CD8-positive, alpha-beta memory T cell (primary cell): ENCODE measurements around the gene HNRNPUL2. TPM values are rescaled to one million over a fixed set of nuclear protein-coding genes. Genes with fewer than 3 reads are reported as not detected.

ENCODE experiments used
- CTCF ChIA-PET: fragments of 350-600 bp; sonication (Branson Sonifier 250); formaldehyde crosslinking; loops from one replicate; lab custom pipeline; 2021; ENCODE audit warnings: antibody characterized with exemption; lab: Charles Lee
- POLR2A ChIA-PET: fragments of 350-600 bp; sonication (Branson Sonifier 250); formaldehyde crosslinking; loops from one replicate; lab custom pipeline; 2021; ENCODE audit warnings: antibody characterized with exemption; lab: Charles Lee
- DNase-seq, 5 donors: peaks; one replicate each; pipeline versions ENCODE4 v3.0.0 to v3.0.0-alpha.2; 2020 to 2022; ENCODE audit warnings: mixed read lengths in 1 of 5
- H3K27ac ChIP-seq: one replicate; pipeline ENCODE4 v1.7.0; 2013; ENCODE audit warnings: low read depth, mild to moderate bottlenecking, low read length, moderate library complexity
- H3K27me3 ChIP-seq: 2 replicates; pipeline ENCODE4 v1.7.0; 2013; ENCODE audit warnings: low read length, mild to moderate bottlenecking; ENCODE audit not compliant: insufficient read depth, poor library complexity, severe bottlenecking
- H3K36me3 ChIP-seq: 2 replicates; pipeline ENCODE4 v1.7.0; 2013; ENCODE audit warnings: mild to moderate bottlenecking, low read length, moderate library complexity; ENCODE audit not compliant: insufficient read depth
- H3K4me1 ChIP-seq: 2 replicates; pipeline ENCODE4 v1.7.0; 2013; ENCODE audit warnings: mild to moderate bottlenecking, low read length, moderate library complexity; ENCODE audit not compliant: insufficient read depth
- H3K4me3 ChIP-seq: 2 replicates; pipeline ENCODE4 v1.7.0; 2013; ENCODE audit warnings: mild to moderate bottlenecking, low read length
- H3K9me3 ChIP-seq: 2 replicates; pipeline ENCODE4 v1.7.0; 2013; ENCODE audit warnings: mild to moderate bottlenecking, low read length
- H3K27ac Mint-ChIP-seq, 8 donors: one replicate each; pipeline ENCODE4 v1.8.0; 2020 to 2021; ENCODE audit warnings: mixed read lengths in 8 of 8, mild to moderate bottlenecking in 6 of 8, inconsistent platforms in 3 of 8, moderate library complexity in 3 of 8
- H3K27me3 Mint-ChIP-seq, 2 donors: one replicate each; pipeline ENCODE4 v1.8.0; 2020 to 2021; ENCODE audit warnings: mixed read lengths in 2 of 2, mild to moderate bottlenecking in 1 of 2, moderate library complexity in 1 of 2
- H3K36me3 Mint-ChIP-seq, 3 donors: one replicate each; pipeline ENCODE4 v1.8.0; 2020 to 2021; ENCODE audit warnings: mixed read lengths in 3 of 3, inconsistent platforms in 1 of 3, mild to moderate bottlenecking in 1 of 3
- H3K4me1 Mint-ChIP-seq, 3 donors: one replicate each; pipeline ENCODE4 v1.8.0; 2020 to 2021; ENCODE audit warnings: mixed read lengths in 3 of 3, inconsistent platforms in 1 of 3, mild to moderate bottlenecking in 1 of 3
- H3K4me3 Mint-ChIP-seq, 7 donors: one replicate each; pipeline ENCODE4 v1.8.0; 2020 to 2021; ENCODE audit warnings: mixed read lengths in 7 of 7, mild to moderate bottlenecking in 6 of 7, moderate library complexity in 4 of 7, inconsistent platforms in 2 of 7
- H3K9me3 Mint-ChIP-seq, 5 donors: one replicate each; pipeline ENCODE4 v1.8.0; 2020 to 2022; ENCODE audit warnings: mixed read lengths in 5 of 5, mild to moderate bottlenecking in 3 of 5, moderate library complexity in 2 of 5, inconsistent platforms in 1 of 5
- polyA plus RNA-seq: library from polyadenylated mRNA; unstranded; fragments of 300-500 nt; fragmentation: Illumina TruSeq; gene quantifications from one replicate; pipeline ENCODE4 v1.2.3, GENCODE V29; 2021
- total RNA-seq, 2 experiments: library from RNA; stranded (reverse); gene quantifications; one replicate each; pipeline ENCODE4 v1.2.3, GENCODE V29; 2021

The HNRNPUL2 gene
- total and polyA plus RNA-seq, 3 experiments from 2014 or later, result 3.3 to 64.3 (median 58.7) TPM

- POLR2A ChIA-PET, result no interaction called here
- Mint-ChIP-seq H3K27ac (no peak overlapping the region), H3K4me1 (peaks cover 16 to 25% (median 24%) of the 10 kb centered on the region in 3 donors), H3K4me3 (no peak overlapping the region), H3K9me3 (no peaks in the 10 kb centered on the region), H3K36me3 (peaks cover 0 to 15% (median 0%) of the 10 kb centered on the region in 3 donors), H3K27me3 (peaks cover 0 to 4% of the 10 kb centered on the region in 2 donors)
- CTCF ChIA-PET, result interaction anchor here (0.8 kb wide), 1 partner anchor 12 kb away, joined by 3 read pairs; no protein-coding TSS in a partner anchor
- Histone ChIP-seq H3K27ac (no peak overlapping the region), H3K27me3 (no peaks in the 10 kb centered on the region), H3K4me1 (peaks cover 16% of the 10 kb centered on the region), H3K4me3 (no peak overlapping the region), H3K9me3 (no peaks in the 10 kb centered on the region), H3K36me3 (no peaks in the 10 kb centered on the region)
- DNase-seq, result no peak
These were observed 44.7 kb downstream of the HNRNPUL2 start for GRCh38 chr11:62682518-62682917.

DNA sequence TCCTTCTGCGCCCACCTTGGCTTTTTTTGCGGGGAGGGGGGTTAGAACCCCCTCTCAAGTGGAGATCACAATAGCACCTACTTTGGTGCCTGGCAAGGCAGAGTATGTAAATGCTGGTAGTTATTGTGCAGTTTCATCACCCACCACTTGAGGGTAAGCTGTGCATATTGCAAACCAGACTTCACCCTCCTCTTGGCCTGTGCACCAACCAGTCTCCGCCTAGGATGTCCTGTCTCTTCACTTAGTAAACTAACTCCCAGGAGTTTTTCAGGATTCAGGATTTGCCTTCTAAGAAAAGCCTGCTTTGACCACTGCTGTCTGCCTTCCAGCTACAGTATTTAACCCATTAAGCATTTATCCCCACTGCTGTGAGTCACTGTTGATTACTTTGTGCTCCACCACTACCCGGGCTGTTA lies 46.4 kb downstream of the HNRNPUL2 start:
- Histone ChIP-seq H3K9me3 (no peaks in the 10 kb centered on the region), H3K27me3 (no peaks in the 10 kb centered on the region), H3K27ac (no peak overlapping the region), H3K4me3 (no peak overlapping the region), H3K4me1 (peaks cover 19% of the 10 kb centered on the region), H3K36me3 (peaks cover 9% of the 10 kb centered on the region)
- Mint-ChIP-seq H3K4me1 (peaks cover 24 to 35% (median 32%) of the 10 kb centered on the region in 3 donors), H3K9me3 (no peaks in the 10 kb centered on the region), H3K27ac (peak overlapping the region in 7 of 8 donors; percentile 36 to 97 (median 82)), H3K36me3 (peaks cover 0 to 31% (median 0%) of the 10 kb centered on the region in 3 donors), H3K27me3 (no peaks in the 10 kb centered on the region), H3K4me3 (peak overlapping the region in 5 of 7 donors; percentile 44 to 91 (median 62))
- CTCF ChIA-PET, result interaction anchor here (0.7 to 3.2 kb wide), 10 partner anchors 9 to 200 kb away, joined by 3 to 22 read pairs (median 4); partner anchors contain the start of genes B3GAT3, HNRNPUL2, LBHD1 and SLC3A2
- DNase-seq, result peak in 3 of 5 donors; percentile 4 to 47 (median 33)
- POLR2A ChIA-PET, result interaction anchor here (0.6 to 1.3 kb wide), 3 partner anchors 15 to 251 kb away, joined by 3 to 6 read pairs (median 4); partner anchors contain the start of gene CSKMT

DNA sequence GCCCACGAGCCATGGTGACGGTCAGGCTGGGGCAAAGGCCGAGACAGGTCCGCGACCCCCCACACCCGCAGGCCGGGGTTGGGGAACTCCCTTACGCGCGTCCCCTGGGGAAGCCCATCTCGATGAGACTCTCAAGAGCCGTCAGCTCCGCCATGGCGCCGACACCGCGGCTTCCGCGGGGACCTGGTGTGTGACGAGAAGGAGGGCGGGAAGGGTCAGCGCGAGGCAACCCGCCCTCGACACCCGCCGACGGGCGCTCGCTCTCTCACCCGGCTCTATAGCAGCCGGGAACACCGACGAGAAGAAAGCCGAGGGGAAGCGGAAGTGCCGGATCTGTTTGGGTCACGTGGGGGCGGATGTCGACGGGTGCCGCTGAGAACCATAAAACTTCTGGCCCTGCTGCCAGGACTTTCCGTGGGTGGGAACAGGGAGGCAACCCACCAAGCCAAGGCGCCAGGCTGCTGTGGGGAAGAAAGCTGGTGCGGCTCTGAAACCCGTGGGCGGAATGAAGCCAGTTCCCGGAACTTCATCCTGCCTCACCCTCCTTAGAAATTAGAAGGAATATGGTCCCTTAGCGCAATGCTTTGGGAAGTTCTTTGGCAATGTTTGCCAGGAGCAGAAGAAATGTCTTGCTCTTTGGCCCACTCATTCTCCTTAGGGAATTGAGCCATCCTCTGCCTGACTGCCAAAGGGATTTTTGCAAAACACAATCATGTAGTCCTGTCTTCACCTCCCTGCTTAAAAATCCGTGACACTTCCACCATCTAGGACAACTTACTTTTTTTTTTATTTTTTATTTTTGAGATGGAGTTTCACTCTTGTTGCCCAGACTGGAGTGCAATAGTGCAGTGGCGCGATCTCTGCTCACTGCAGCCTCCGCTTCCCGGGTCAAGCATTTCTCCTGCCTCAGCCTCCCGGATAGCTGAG lies 48.2 kb downstream of the HNRNPUL2 start, which contains the start of gene UBXN1:
Gene UBXN1 (minus strand): TSS at position 304 of the 927 bp plus-strand sequence. CDS start 150 bp downstream, at position 154.
- H3K4me1 ChIP-seq, result peaks cover 19% of the 10 kb centered on the region
- H3K27me3 ChIP-seq, result no peaks in the 10 kb centered on the region
- ChIA-PET POLR2A (interaction anchor here (0.6 to 1.2 kb wide), 5 partner anchors 14 to 117 kb away, joined by 3 to 5 read pairs (median 3); partner anchors contain the start of genes C11orf98, CSKMT and INTS5), CTCF (interaction anchor here (0.8 to 3.2 kb wide), 9 partner anchors 8 to 186 kb away, joined by 3 to 22 read pairs (median 3); partner anchors contain the start of genes C11orf98, CSKMT and HNRNPUL2)
- Mint-ChIP-seq H3K27me3 (no peaks in the 10 kb centered on the region), H3K9me3 (no peaks in the 10 kb centered on the region), H3K4me1 (peaks cover 26 to 38% (median 37%) of the 10 kb centered on the region in 3 donors), H3K27ac (peak within 1 kb of the TSS; percentile 89 to 99 (median 95)), H3K4me3 (peak within 1 kb of the TSS; percentile 80 to 96 (median 90)), H3K36me3 (peaks cover 0 to 39% (median 2%) of the 10 kb centered on the region in 3 donors)
- peak; percentile 75 to 87 (median 81) for DNase-seq
- peak within 1 kb of the TSS; percentile 86 for H3K27ac ChIP-seq
- no peaks in the 10 kb centered on the region for H3K9me3 ChIP-seq
- peaks cover 9% of the 10 kb centered on the region for H3K36me3 ChIP-seq
- peak within 1 kb of the TSS; percentile 97 for H3K4me3 ChIP-seq

- no peak for DNase-seq
- Histone ChIP-seq H3K4me1 (peaks cover 21% of the 10 kb centered on the region), H3K36me3 (peaks cover 9% of the 10 kb centered on the region), H3K9me3 (no peaks in the 10 kb centered on the region), H3K27me3 (no peaks in the 10 kb centered on the region), H3K4me3 (peak overlapping the region; percentile 97), H3K27ac (peak overlapping the region; percentile 86)
- Mint-ChIP-seq H3K27ac (peak overlapping the region; percentile 89 to 99 (median 95)), H3K27me3 (no peaks in the 10 kb centered on the region), H3K4me1 (peaks cover 26 to 38% (median 38%) of the 10 kb centered on the region in 3 donors), H3K9me3 (no peaks in the 10 kb centered on the region), H3K36me3 (peaks cover 0 to 43% (median 2%) of the 10 kb centered on the region in 3 donors), H3K4me3 (peak overlapping the region; percentile 80 to 96 (median 90))
- ChIA-PET CTCF (interaction anchor here (1.0 to 1.7 kb wide), 2 partner anchors 24 to 85 kb away, joined by 3 to 4 read pairs; no protein-coding TSS in a partner anchor), POLR2A (interaction anchor here (0.8 to 1.2 kb wide), 2 partner anchors 25 to 87 kb away, joined by 3 read pairs; partner anchors contain the start of gene INTS5)
These were observed 48.9 kb downstream of the HNRNPUL2 start for GRCh38 chr11:62678433-62678769.

DNA sequence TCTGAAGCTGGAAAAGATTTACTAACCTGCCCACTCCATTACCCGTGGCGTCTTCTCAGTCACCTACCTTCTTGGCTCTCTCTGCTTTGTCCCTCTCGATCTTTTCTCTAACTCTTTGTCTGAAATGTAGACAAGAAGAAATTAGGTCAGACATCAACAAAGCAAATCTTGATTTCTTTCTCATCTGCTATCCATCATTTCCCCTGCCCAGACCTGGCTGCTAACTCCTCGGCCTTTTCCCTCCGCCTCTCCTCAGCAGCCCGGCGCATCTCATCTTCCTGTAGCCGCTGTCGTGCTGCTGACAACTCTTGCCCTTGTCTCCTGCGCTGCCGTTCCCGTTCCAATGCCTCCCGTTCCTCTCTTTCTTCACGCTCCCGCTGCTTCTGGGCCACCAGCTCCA lies 49.5 kb downstream of the HNRNPUL2 start:
- H3K9me3 Mint-ChIP-seq, result no peaks in the 10 kb centered on the region
- H3K4me1 ChIP-seq, result peaks cover 28% of the 10 kb centered on the region
- H3K27ac ChIP-seq, result peak overlapping the region; percentile 86
- H3K36me3 ChIP-seq, result peaks cover 9% of the 10 kb centered on the region
- peak overlapping the region; percentile 97 for H3K4me3 ChIP-seq
- H3K4me3 Mint-ChIP-seq, result peak overlapping the region; percentile 80 to 96 (median 90)
- H3K27me3 ChIP-seq, result no peaks in the 10 kb centered on the region
- H3K27me3 Mint-ChIP-seq, result no peaks in the 10 kb centered on the region
- DNase-seq, result no peak
- CTCF ChIA-PET, result interaction anchor here (0.8 to 4.3 kb wide), 2 partner anchors 13 to 253 kb away, joined by 3 to 17 read pairs; partner anchors contain the start of genes C11orf98 and CSKMT
- no peaks in the 10 kb centered on the region for H3K9me3 ChIP-seq
- H3K4me1 Mint-ChIP-seq, result peaks cover 27 to 45% (median 44%) of the 10 kb centered on the region in 3 donors
- peak overlapping the region; percentile 84 to 98 (median 93) for H3K27ac Mint-ChIP-seq
- POLR2A ChIA-PET, result interaction anchor here (2.1 kb wide), 1 partner anchor 13 kb away, joined by 14 read pairs; the partner anchor contains the start of genes C11orf98 and CSKMT
- H3K36me3 Mint-ChIP-seq, result peaks cover 0 to 48% (median 2%) of the 10 kb centered on the region in 3 donors

DNA sequence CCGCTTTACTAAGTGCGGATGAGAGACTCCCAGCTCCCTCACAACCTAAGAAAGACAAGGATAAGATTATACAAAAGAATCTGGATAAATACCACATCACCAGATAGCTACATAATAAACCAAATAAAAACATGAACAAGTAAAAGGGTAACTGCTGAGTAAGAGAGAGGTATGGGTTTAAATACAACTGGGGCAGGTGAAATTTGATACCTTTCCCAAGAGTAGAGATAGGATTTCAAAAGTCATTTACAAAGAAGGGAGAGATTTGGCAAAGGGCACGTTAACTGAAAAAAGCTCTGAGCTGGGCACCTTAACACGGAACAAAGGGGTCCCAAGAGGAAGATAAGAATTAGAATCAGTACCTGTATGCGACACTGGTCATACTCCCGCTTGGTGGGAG lies 50.1 kb downstream of the HNRNPUL2 start:
- peaks cover 31 to 51% (median 49%) of the 10 kb centered on the region in 3 donors for H3K4me1 Mint-ChIP-seq
- no peaks in the 10 kb centered on the region for H3K9me3 Mint-ChIP-seq
- H3K4me3 Mint-ChIP-seq, result peak overlapping the region; percentile 79 to 92 (median 90)
- H3K36me3 ChIP-seq, result peaks cover 9% of the 10 kb centered on the region
- no peak overlapping the region for H3K27ac ChIP-seq
- no peaks in the 10 kb centered on the region for H3K9me3 ChIP-seq
- ChIA-PET POLR2A (interaction anchor here (2.1 kb wide), 1 partner anchor 12 kb away, joined by 14 read pairs; the partner anchor contains the start of genes C11orf98 and CSKMT), CTCF (interaction anchor here (0.8 to 4.3 kb wide), 7 partner anchors 9 to 252 kb away, joined by 3 to 17 read pairs (median 4); partner anchors contain the start of genes B3GAT3, C11orf98, CSKMT and TUT1)
- peaks cover 0 to 50% (median 2%) of the 10 kb centered on the region in 3 donors for H3K36me3 Mint-ChIP-seq
- H3K4me3 ChIP-seq, result no peak overlapping the region
- H3K27ac Mint-ChIP-seq, result peak overlapping the region in 7 of 8 donors; percentile 89 to 98 (median 93)
- no peaks in the 10 kb centered on the region for H3K27me3 Mint-ChIP-seq
- peaks cover 34% of the 10 kb centered on the region for H3K4me1 ChIP-seq
- no peak for DNase-seq
- H3K27me3 ChIP-seq, result no peaks in the 10 kb centered on the region

DNA sequence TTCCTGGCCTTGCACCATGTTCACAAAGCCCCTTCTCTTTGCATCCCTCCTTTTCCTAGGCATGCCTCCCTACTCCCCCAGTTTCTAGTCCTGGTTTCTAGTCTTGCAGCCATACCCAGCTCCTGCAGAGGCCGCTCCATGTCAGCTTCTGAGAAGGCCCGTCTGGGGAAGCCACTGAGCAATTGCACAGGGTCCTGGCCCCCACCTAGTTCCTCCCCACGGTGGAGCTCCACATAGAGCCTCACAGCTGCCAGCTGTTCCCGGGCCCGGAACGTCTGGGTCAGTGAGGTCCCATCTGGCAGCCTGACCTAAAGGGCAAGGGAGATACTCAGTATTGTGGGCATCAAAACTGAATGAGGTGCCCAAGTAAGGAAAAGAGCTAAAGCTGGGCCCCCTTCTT lies 50.6 kb downstream of the HNRNPUL2 start:
- Histone ChIP-seq H3K36me3 (peaks cover 9% of the 10 kb centered on the region), H3K27ac (no peak overlapping the region), H3K27me3 (no peaks in the 10 kb centered on the region), H3K4me1 (peaks cover 34% of the 10 kb centered on the region), H3K4me3 (no peak overlapping the region), H3K9me3 (no peaks in the 10 kb centered on the region)
- ChIA-PET CTCF (interaction anchor here (0.8 to 4.3 kb wide), 7 partner anchors 9 to 252 kb away, joined by 3 to 17 read pairs (median 4); partner anchors contain the start of genes B3GAT3, C11orf98, CSKMT and TUT1), POLR2A (interaction anchor here (2.1 kb wide), 1 partner anchor 12 kb away, joined by 14 read pairs; the partner anchor contains the start of genes C11orf98 and CSKMT)
- Mint-ChIP-seq H3K27me3 (no peaks in the 10 kb centered on the region), H3K36me3 (peaks cover 0 to 55% (median 2%) of the 10 kb centered on the region in 3 donors), H3K4me1 (peaks cover 32 to 54% (median 53%) of the 10 kb centered on the region in 3 donors), H3K4me3 (peak overlapping the region in 6 of 7 donors; percentile 79 to 92 (median 88)), H3K9me3 (no peaks in the 10 kb centered on the region), H3K27ac (peak overlapping the region in 6 of 8 donors; percentile 89 to 98 (median 95))
- DNase-seq, result no peak
